Stimulated activated CD4-positive, alpha-beta T cell treated with anti-CD3 and anti-CD28 coated beads, Interleukin-15, amount 100 ng/mL, for 48 hours (primary cell): ENCODE results near the gene MEI1.
A peak's percentile ranks its signal among the peaks of the same experiment; 100 is the strongest.
"Not testable (repeated sequence)": the region's sequence is repeated elsewhere in the genome, so short reads cannot be mapped to it uniquely, and the experiment has no call there.

ENCODE experiments used
- DNase-seq, 2 donors: peaks; one replicate each; pipeline ENCODE4 v3.0.0-alpha.2; 2020; ENCODE audit warnings: low read depth in 2 of 2

Gene MEI1

DNA sequence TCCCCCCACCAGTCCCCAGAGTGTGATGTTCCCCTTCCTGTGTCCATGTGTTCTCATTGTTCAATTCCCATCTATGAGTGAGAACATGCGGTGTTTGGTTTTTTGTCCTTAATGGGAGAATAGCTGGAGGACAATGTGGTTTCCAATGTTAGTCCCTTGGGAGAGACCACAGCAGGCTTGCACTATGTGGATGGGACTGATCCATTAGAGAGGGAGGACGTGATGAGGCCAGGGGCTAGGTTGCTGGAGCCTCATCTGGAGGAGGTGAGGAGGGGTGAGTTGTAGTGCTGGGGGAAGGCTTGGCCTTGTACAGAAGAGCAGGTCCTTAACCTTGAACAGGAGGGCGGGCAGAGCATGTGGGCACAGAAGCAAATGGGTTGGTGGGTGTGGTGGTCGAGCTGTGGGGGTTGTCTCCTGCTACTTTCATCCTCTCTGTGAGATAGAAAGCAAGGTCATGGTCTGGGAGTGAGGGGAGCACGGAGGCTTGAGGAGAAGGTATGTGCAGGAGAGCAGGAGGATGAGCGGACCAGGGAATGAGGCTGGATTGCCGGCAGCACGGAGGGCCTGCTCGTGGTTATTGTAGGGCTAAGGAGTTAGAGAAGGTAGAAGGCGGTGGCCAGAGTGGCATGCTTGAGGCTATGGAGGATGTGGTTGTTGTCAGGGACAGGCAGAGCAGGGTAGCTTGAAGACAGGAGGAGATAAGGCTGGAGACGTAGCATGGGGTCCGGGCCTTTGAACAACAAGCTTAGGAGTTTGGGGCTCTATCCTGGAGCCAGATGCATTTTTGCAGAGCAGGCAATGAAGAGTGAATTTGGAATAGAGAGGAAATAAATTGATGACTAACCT is 122.4 kb downstream of the MEI1 start:
- no peak for DNase-seq

GRCh38 chr22:41822317-41823057 is 123.2 kb downstream of the MEI1 start:
- peak in 1 of 2 donors; percentile 22 for DNase-seq

DNA sequence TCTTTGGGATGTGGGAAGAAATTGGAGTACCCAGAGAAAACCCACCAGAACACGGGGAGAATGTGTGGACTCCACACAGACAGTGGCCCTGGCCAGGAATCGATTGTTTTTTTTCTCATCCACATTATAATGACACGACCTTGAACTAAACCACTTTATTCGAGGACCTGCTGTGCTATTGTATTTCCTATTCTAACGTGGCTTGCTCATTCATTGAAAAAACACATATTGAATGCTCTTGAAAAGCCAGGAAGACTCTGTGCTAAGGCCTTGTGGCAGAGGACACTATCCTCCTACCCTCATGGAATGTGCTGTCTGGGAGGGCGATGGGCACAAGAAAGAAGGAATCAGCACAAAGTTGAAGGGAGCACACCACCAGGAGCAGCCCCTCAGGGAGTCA is 124.5 kb downstream of the MEI1 start:
- DNase-seq, result no peak

DNA sequence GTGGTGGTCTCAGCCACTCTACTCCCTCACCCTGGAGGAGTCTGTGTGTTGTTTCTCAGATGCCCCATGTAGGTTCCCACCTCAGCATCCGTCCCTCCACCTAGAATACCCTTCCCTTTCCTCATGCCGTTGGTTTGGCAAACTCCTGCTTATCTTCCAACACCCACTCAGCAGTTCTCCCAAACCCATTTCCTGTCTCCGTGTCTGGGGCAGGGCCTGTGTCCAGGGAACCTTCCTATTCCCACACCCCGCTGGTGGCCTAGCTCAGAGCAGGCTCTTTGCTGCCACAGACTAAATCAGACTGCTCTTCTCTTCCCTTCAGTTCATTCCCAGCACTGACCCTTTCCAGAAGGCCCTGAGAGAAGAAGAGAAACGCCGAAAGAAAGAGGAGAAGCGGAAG is 126.1 kb downstream of the MEI1 start:
- no peak for DNase-seq

DNA sequence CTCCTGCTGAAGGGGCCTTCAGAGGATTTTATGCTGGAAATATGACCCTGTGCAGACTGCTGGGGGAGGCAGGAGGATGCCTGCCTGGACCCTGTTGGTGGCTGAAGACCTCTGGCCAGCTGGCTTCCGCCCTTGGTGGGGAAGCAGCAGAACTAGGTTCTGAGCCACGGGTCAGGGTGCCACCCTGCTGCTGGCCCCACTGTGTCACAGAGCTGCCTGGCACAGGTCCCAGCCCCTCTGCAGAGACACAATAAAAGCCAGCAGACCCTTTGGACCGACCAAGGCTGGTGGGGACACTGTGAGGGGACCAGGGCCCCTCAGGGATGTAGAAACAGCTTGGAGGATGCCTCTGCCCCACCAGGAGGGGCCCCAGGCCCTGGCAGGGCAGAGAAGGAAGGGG is 126.7 kb downstream of the MEI1 start:
- DNase-seq, result no peak

DNA sequence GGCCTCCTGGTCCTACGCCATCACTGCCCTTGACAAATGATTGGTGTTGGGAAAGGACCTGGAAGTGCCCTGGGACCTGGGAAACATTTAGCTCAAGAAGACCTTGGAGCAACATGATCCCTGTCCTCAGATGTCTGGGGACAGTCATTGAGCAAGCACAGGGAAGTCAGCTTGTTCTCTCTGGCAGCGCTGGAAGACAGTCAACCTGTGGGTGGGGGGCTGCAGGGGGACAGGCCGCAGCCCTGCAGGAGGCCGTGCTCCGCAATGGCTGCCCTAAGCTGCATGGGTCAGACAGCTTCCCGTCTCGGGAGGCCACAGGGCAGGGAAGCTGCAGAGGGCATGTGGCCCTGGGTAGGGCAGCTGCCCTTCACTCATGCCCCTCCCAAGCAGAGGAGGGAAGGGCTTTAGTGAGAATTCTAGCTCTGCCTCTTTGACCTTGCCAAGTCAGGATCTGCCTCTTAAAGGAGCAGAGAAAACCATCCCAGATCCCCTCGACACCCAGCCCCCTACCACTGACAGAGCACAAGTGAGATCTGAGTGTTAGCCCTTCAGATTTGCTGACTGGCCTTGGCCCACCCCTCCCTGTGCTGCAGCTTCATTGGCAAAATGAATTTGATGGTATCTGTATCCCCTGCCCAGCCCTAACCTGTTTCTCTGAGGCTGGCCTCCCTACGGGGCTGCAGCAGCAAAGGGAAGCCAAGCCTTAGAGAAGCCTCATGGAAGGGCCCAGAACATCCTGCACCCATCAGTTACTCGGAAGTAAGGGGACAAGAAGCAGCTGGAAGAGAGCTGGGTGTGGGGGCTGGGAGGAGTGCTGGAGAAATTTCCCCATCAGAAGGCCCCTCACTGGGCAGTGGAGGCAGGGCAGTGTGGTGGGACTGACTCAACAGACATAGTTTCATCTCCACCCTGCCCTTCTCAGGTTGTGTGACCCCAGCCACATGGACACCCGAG is 127.4 kb downstream of the MEI1 start:
- DNase-seq, result no peak

DNA sequence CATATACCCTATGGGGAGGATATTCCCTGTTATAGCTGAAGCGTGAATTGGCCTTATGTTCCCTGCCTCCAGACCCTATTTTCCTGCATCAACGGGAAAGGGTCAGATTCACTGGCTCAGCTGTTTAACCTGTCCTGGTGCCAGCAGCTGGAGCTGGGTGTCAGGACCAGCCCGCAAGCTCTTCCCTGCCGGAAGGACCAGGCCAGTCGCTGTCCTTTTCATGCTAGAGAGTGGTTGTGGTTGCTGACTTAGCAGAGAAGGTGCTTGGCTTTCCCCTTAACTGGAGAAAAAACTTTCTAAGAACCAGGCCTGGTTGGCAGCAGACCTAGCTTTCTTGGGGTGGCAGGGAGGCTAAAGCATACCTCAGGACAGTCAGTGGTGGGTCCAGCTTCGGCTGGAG is 128.4 kb downstream of the MEI1 start:
- no peak for DNase-seq

GRCh38 chr22:41828516-41828915 is 129.2 kb downstream of the MEI1 start:
- DNase-seq, result no peak

DNA sequence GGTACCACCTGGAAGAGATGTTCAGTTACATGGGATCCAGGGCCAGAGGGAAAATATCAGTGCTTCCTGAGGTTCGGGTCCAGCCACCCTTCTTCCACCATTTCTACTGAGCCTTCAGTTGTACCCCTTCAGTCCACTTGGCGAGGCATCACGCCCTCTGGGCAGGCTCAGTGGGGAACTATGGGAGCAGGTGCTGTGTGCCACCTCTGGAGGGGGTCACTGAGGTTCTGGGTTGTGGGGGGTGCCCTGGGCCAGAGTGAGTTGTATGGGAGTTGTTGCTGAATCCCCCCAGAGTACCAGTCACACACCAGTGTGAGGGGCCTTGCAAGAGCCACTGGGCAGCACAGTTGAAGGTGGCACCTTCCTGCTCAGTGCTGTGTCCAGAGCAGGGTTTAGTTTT is 130.9 kb downstream of the MEI1 start:
- no peak for DNase-seq

DNA sequence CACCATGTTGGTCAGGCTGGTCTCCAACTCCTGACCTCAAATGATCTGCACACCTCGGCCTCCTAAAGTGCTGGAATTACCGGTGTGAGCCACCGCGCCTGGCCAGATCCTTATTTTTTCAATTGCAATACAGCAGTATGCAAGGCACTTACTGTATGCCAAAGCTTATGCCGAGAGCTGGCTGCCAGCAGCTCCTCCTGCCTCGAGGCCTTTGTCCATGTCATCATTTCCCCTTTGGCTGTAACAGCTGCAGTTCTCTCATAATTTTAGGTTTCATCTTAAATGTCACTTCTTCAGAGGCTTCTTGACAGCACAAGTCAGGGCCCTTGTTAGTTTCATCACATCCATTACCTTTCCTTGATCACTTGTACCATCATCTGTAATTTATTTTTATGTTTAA is 132.1 kb downstream of the MEI1 start:
- DNase-seq, result no peak

- no peak for DNase-seq
These were observed 132.7 kb downstream of the MEI1 start for GRCh38 chr22:41831828-41832552.

DNA sequence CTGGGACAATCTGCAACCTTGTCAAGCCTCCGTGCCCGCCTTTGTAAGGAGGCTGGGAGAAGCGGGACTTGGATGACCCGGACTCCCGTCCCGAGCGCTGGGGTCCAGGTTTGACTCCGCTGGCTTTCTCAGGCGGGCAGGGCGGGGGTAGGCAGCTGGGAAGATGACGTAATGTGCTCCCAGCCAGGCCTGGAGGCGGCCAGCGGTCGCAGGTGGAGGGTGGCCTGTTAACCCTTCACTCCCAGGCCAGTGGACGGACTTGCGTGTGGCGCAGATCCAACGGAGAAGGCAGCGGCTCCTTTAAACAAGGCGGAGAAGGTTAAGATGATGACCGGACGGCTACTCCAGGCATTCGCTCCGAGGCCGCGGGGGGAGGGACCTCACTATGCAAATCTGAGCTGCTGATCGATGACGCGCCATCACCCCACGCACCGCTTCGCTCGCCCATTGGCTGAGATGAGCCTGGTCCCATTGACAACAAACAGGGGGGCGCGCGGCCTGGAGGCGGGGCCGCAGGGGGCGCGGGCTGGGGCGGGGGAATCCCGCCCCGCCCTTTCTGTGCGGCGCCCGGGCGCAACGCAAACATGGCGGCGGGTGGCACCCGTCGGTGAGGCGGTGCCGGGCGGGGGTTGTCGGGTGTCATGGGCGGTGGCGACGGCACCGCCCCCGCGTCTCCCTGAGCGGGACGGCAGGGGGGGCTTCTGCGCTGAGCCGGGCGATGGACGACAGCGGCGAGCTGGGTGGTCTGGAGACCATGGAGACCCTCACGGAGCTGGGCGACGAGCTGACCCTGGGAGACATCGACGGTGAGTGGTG is 133.5 kb downstream of the MEI1 start, which contains the start of gene SREBF2:
Gene SREBF2 (plus strand): TSS at position 553 of the 816 bp plus-strand sequence. CDS start 166 bp downstream, at position 719.
- peak; percentile 99 for DNase-seq

GRCh38 chr22:41833369-41834004 is 134.2 kb downstream of the MEI1 start:
- DNase-seq, result peak in 1 of 2 donors; percentile 19

- no peak for DNase-seq
These were observed 135.0 kb downstream of the MEI1 start for GRCh38 chr22:41834005-41834944.

- DNase-seq, result not testable (repeated sequence)
These were observed 136.2 kb downstream of the MEI1 start for GRCh38 chr22:41835462-41835861.

DNA sequence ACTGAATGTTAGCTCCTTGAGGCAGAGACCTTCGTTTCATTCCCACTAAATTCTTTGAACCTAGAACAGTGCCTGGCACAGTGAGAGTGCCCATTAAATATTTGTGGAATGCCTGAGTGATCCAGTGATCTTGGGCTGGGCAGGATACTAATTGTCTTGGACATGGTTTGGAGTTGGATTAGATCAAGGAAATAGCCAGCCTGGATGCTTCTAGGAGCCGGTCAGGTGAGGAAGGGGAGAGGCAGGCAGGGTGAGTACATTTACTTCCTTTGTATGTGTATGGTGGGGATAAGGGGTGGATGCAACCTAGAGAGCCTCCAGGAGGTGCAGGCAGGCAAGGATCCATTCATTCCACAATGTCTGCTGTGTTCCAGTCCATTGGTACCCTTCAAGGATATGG is 137.2 kb downstream of the MEI1 start:
- DNase-seq, result no peak

DNA sequence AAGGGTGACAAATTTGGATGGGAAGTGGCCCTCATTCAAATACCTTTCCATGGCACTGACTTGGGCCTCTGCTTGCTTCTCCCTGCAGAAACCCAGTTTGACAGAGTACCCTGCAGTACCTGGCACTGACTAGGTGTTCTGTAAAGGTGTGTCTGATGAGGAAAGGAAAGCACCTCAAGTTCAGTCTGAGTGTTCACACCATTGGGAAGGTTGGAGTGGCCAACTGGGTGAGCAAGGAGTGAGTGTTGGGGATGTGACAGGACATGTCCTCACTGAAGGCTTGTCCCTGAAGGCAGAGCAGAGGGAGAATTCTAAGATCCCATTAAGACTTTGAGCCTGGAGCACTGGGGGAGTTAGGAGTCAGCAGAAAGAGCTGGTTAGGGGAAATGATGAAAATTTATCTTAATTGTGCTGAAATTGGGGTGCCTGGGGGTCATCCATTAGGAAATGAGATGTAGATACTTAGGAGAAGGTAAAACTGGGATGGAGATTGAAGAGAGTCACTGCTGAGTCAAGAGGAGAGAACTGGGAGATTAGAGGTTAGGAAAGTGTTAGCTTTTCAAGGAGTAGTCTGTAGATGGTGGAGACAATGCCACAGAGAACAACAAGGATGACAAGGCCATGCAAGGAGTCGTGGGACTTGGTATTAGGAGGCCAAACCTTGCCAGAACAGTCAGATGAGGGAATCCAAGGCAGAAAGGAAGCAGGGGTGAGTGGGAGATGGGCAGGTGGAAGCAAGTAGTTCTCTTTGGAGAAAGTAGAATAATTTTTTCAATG is 139.7 kb downstream of the MEI1 start:
- no peak for DNase-seq

DNA sequence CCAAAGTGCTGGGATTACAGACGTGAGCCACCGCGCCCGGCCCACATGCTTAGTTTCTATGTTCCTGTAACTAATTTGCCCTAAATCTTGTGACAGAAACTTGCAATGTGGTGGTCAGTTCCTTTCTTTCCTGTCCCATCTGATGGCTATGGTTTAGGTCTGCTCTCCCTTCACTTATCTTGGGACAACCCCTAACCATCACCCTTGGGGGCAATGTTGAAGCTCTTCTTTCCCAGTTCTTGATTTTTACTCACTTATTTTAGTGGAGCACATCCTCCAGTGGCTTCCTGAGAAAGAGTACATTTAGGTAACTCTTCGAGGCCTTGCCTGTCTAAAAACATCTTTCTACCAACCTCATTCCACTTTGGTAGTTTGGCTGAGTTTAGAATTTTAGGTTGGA is 140.9 kb downstream of the MEI1 start:
- DNase-seq, result no peak
